ENCODE measurements around the gene RPEL1. TPM values are rescaled to one million over a fixed set of nuclear protein-coding genes. Genes with fewer than 3 reads are reported as not detected.
"Not testable (repeated sequence)": the region's sequence is repeated elsewhere in the genome, so short reads cannot be mapped to it uniquely, and the experiment has no call there.

RPEL1 gene
- 0.15 and 0.20 TPM in 2 replicates for polyA plus RNA-seq (2011; rRNA removed)
- not detected in 2 replicates for polyA minus RNA-seq (2011; rRNA and poly(A)+ RNA removed)

- DNase-seq (ENCODE audit: low read depth, low spot score); POLR2A ChIA-PET; H3K27me3 ChIP-seq (ENCODE audit: control insufficient read depth, insufficient read depth, low read length); H3K9me3 ChIP-seq (ENCODE audit: control insufficient read depth, insufficient read depth, low read length); H3K27ac ChIP-seq (ENCODE audit: low read depth, low read length); H3K4me3 ChIP-seq (ENCODE audit: low read depth, low read length): not testable (repeated sequence)
- CTCF ChIA-PET: interaction anchor here (1.4 to 2.5 kb wide), 7 partner anchors 11 to 344 kb away, joined by 3 to 27 read pairs (median 5); no protein-coding TSS in a partner anchor
These were observed at the start of gene RPEL1 for GRCh38 chr10:103245587-103245986. Gene RPEL1 (plus strand): TSS chr10:103245887. CDS start chr10:103245997, 110 bp downstream.

GRCh38 chr10:103196516-103196915 is 49.2 kb upstream of the RPEL1 start:
- Histone ChIP-seq H3K9me3 (ENCODE audit: control insufficient read depth, insufficient read depth, low read length) (no peaks in the 10 kb centered on the region), H3K4me3 (ENCODE audit: low read depth, low read length) (no peak overlapping the region), H3K27me3 (ENCODE audit: control insufficient read depth, insufficient read depth, low read length) (no peaks in the 10 kb centered on the region), H3K27ac (ENCODE audit: low read depth, low read length) (no peak overlapping the region)
- ChIA-PET POLR2A (interaction anchor here (1.2 kb wide), 1 partner anchor 33 kb away, joined by 4 read pairs; no protein-coding TSS in a partner anchor), CTCF (interaction anchor here (1.1 kb wide), 1 partner anchor 42 kb away, joined by 4 read pairs; no protein-coding TSS in a partner anchor)
- no peak for DNase-seq (ENCODE audit: low read depth, low spot score)
- TF ChIP-seq CTCF (IDR thresholded peaks at IDR 0.05; ENCODE audit: low read depth, low read length): no peak

- H3K27ac ChIP-seq (ENCODE audit: low read depth, low read length): no peak overlapping the region
- POLR2A ChIA-PET: interaction anchor here (1.2 kb wide), 1 partner anchor 32 kb away, joined by 4 read pairs; no protein-coding TSS in a partner anchor
- CTCF ChIA-PET: interaction anchor here (0.8 to 1.1 kb wide), 3 partner anchors 41 to 111 kb away, joined by 3 to 4 read pairs (median 3); no protein-coding TSS in a partner anchor
- no peak overlapping the region for H3K4me3 ChIP-seq (ENCODE audit: low read depth, low read length)
- peak; percentile 20 for DNase-seq (ENCODE audit: low read depth, low spot score)
- no peak for TF ChIP-seq CTCF (IDR thresholded peaks at IDR 0.05; ENCODE audit: low read depth, low read length)
- H3K27me3 ChIP-seq (ENCODE audit: control insufficient read depth, insufficient read depth, low read length): no peaks in the 10 kb centered on the region
- no peaks in the 10 kb centered on the region for H3K9me3 ChIP-seq (ENCODE audit: control insufficient read depth, insufficient read depth, low read length)
These were observed 48.5 kb upstream of the RPEL1 start for GRCh38 chr10:103197174-103197573.

DNA sequence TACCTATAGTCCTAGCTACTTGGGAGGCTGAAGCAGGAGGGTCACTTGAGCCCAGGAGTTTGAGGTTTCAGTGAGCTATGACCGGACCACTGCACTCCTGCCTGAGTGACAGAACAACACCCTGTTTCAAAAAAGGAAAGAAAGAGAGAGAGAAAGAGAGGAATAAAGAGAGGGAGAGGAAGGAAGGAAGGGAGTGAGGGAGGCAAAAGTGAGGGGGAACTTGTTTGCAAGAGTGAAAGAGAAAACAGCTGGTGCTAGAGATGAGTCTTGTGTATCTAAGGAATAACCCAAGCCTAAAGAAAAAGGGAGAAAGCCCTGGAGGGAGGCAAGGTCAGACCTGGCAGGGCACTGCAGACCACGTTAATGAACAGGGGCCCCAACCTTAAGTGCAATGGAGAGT is 47.8 kb upstream of the RPEL1 start:
- DNase-seq (ENCODE audit: low read depth, low spot score): no peak
- TF ChIP-seq CTCF (IDR thresholded peaks at IDR 0.05; ENCODE audit: low read depth, low read length): no peak
- H3K27me3 ChIP-seq (ENCODE audit: control insufficient read depth, insufficient read depth, low read length): no peaks in the 10 kb centered on the region
- CTCF ChIA-PET: interaction anchor here (0.8 kb wide), 1 partner anchor 111 kb away, joined by 3 read pairs; no protein-coding TSS in a partner anchor
- no peak overlapping the region for H3K4me3 ChIP-seq (ENCODE audit: low read depth, low read length)
- H3K9me3 ChIP-seq (ENCODE audit: control insufficient read depth, insufficient read depth, low read length): no peaks in the 10 kb centered on the region
- H3K27ac ChIP-seq (ENCODE audit: low read depth, low read length): no peak overlapping the region
- POLR2A ChIA-PET: interaction anchor here (1.2 kb wide), 1 partner anchor 32 kb away, joined by 4 read pairs; no protein-coding TSS in a partner anchor

DNA sequence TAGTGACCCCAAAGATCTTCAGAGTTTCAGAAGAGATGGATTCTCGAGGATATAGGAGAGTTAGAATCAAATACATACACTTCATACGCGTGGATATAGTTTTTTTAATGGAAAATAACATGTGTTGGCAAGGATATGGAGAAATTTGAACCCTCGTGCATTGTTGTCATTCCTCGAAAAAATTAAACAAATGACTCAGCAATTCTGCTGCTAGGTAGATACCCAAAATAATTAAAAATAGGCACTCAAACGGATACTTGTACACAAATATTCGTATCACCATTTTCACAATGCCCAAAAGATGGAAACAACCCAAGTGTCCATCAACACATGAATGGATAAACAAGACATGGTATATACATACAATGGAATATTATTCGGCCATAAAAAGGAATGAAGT is 47.0 kb upstream of the RPEL1 start:
- no peak overlapping the region for H3K4me3 ChIP-seq (ENCODE audit: low read depth, low read length)
- no peaks in the 10 kb centered on the region for H3K27me3 ChIP-seq (ENCODE audit: control insufficient read depth, insufficient read depth, low read length)
- ChIA-PET POLR2A (no interaction called here), CTCF (no interaction called here)
- no peaks in the 10 kb centered on the region for H3K9me3 ChIP-seq (ENCODE audit: control insufficient read depth, insufficient read depth, low read length)
- H3K27ac ChIP-seq (ENCODE audit: low read depth, low read length): no peak overlapping the region
- no peak for TF ChIP-seq CTCF (IDR thresholded peaks at IDR 0.05; ENCODE audit: low read depth, low read length)
- DNase-seq (ENCODE audit: low read depth, low spot score): no peak

Data from AG04450 (cell line).